SK-N-SH (cell line): ENCODE measurements around the gene RBM20. TPM values are rescaled to one million over a fixed set of nuclear protein-coding genes. Genes with fewer than 3 reads are reported as not detected.
A peak's percentile ranks its signal among the peaks of the same experiment; 100 is the strongest.

Experiments used
- CTCF ChIA-PET: fragments of 300-600, 350-600 bp; formaldehyde crosslinking; extraction: SDS; loops from one replicate; lab custom pipeline; 2021; lab: Yijun Ruan, JAX
- POLR2A ChIA-PET: fragments of 350-600 bp; sonication (Branson Sonifier 250); formaldehyde crosslinking; extraction: SDS; loops from one replicate; lab custom pipeline; 2020; ENCODE audit warnings: antibody characterized with exemption, inconsistent platforms; lab: Yijun Ruan, JAX
- DNase-seq: peaks from one replicate; pipeline ENCODE4 v3.0.0; 2012
- H2AFZ ChIP-seq: fragments of 200-600 bp; sonication (generic); 2 replicates; pipeline ENCODE4 v1.8.1; 2016; ENCODE audit warnings: antibody characterized with exemption, mild to moderate bottlenecking, low read depth
- H3F3A ChIP-seq: fragments of 200-600 bp; sonication (generic); replicated peaks from 2 replicates; pipeline ENCODE3; 2016; ENCODE audit warnings: antibody characterized with exemption, mild to moderate bottlenecking; ENCODE audit not compliant: insufficient read depth
- H3K27ac ChIP-seq, 2 experiments: fragments of 200-500 bp in 1 of 2; fragments of 200-600 bp in 1 of 2; sonication (Bioruptor generic) in 1 of 2; sonication (generic), shearing (Covaris generic) in 1 of 2; 2 replicates each; pipeline versions ENCODE4 v1.5.1 to v1.6.1; 2014 to 2016; ENCODE audit warnings: low read depth in 2 of 2, inconsistent platforms in 1 of 2, low read length in 1 of 2, mild to moderate bottlenecking in 1 of 2, mixed read lengths in 1 of 2
- H3K27me3 ChIP-seq: fragments of 200-600 bp; sonication (generic), shearing (Covaris generic); 2 replicates; pipeline ENCODE4 v1.6.1; 2016; ENCODE audit warnings: mixed run types; ENCODE audit not compliant: insufficient read depth
- H3K36me3 ChIP-seq, 2 experiments: fragments of 200-500 bp in 1 of 2; fragments of 200-600 bp in 1 of 2; sonication (Bioruptor generic) in 1 of 2; sonication (generic) in 1 of 2; replicated peaks in 1 of 2; 2 replicates each; pipeline versions ENCODE3 to v1.5.1; 2014 to 2016; ENCODE audit warnings: low read length in 1 of 2, mild to moderate bottlenecking in 1 of 2; ENCODE audit not compliant: insufficient read depth in 2 of 2, control insufficient read depth in 1 of 2
- H3K4me1 ChIP-seq, 2 experiments: fragments of 200-500 bp in 1 of 2; fragments of 200-600 bp in 1 of 2; sonication (Bioruptor generic) in 1 of 2; sonication (generic), shearing (Covaris generic) in 1 of 2; 2 replicates each; pipeline versions ENCODE4 v1.5.1 to v1.6.1; 2014 to 2016; ENCODE audit warnings: low read depth in 1 of 2, low read length in 1 of 2, mixed run types in 1 of 2; ENCODE audit not compliant: insufficient read depth in 2 of 2, control insufficient read depth in 1 of 2
- H3K4me2 ChIP-seq: fragments of 200-600 bp; sonication (generic), shearing (Covaris generic); 2 replicates; pipeline ENCODE4 v1.6.1; 2017; ENCODE audit warnings: mixed run types
- H3K4me3 ChIP-seq, 2 experiments: fragments of 200-500 bp in 1 of 2; fragments of 200-600 bp in 1 of 2; sonication (Bioruptor generic) in 1 of 2; sonication (generic), shearing (Covaris generic) in 1 of 2; 2 replicates each; pipeline versions ENCODE4 v1.5.1 to v1.8.1; 2014 to 2016; ENCODE audit warnings: low read depth in 2 of 2, inconsistent platforms in 1 of 2, low read length in 1 of 2, mild to moderate bottlenecking in 1 of 2, mixed read lengths in 1 of 2, moderate library complexity in 1 of 2
- H3K79me2 ChIP-seq: fragments of 200-600 bp; sonication (generic); 2 replicates; pipeline ENCODE4 v1.8.1; 2017; ENCODE audit warnings: mild to moderate bottlenecking; ENCODE audit not compliant: insufficient read depth
- H3K9ac ChIP-seq: fragments of 200-600 bp; sonication (generic); 2 replicates; pipeline ENCODE4 v1.6.1; 2017; ENCODE audit warnings: mixed run types
- H3K9me2 ChIP-seq: fragments of 200-600 bp; sonication (generic); 2 replicates; pipeline ENCODE4 v1.6.1; 2017; ENCODE audit warnings: mixed run types
- H3K9me3 ChIP-seq: fragments of 200-600 bp; sonication (generic); 2 replicates; pipeline ENCODE4 v1.6.1; 2017; ENCODE audit warnings: mixed run types, mild to moderate bottlenecking, moderate library complexity
- H4K20me1 ChIP-seq: fragments of 200-600 bp; sonication (generic); 2 replicates; pipeline ENCODE4 v1.6.1; 2017; ENCODE audit warnings: mild to moderate bottlenecking, mixed run types; ENCODE audit not compliant: insufficient read depth
- CHD2 ChIP-seq: fragments of 150-350 bp; IDR thresholded peaks from 2 replicates; pipeline ENCODE4 v1.6.1; 2018; ENCODE audit warnings: low read length; ENCODE audit not compliant: partially characterized antibody
- ELF1 ChIP-seq: IDR thresholded peaks from 2 replicates; pipeline ENCODE4 v1.4.0; 2012
- EP300 ChIP-seq, 2 experiments: IDR thresholded peaks; 2 replicates each; pipeline versions ENCODE4 v1.4.0 to v1.6.1; 2012; ENCODE audit warnings: borderline replicate concordance in 1 of 2, low read depth in 1 of 2, low read length in 1 of 2
- EZH2phosphoT487 ChIP-seq: fragments of 200-600 bp; sonication (generic); IDR thresholded peaks from 2 replicates; pipeline ENCODE4 v1.6.1; 2017; ENCODE audit warnings: low read depth, mixed run types, mild to moderate bottlenecking, antibody characterized with exemption, moderate library complexity, borderline replicate concordance
- FOSL2 ChIP-seq: IDR thresholded peaks from 2 replicates; pipeline ENCODE4 v1.4.0; 2012; ENCODE audit warnings: low read depth, mild to moderate bottlenecking, moderate library complexity, borderline replicate concordance
- FOXJ3 ChIP-seq: sonication (generic); formaldehyde crosslinking; IDR thresholded peaks from 2 replicates; pipeline ENCODE4 v1.5.1; 2020; ENCODE audit warnings: mild to moderate bottlenecking, missing genetic modification reagents
- FOXM1 ChIP-seq: IDR thresholded peaks from 2 replicates; pipeline ENCODE4 v1.4.0; 2012; ENCODE audit warnings: low read depth, mild to moderate bottlenecking
- GABPA ChIP-seq: IDR thresholded peaks from 2 replicates; pipeline ENCODE4 v1.4.0; 2012; ENCODE audit warnings: low read depth, mild to moderate bottlenecking
- GATA2 ChIP-seq: sonication (generic); formaldehyde crosslinking; IDR thresholded peaks from 2 replicates; pipeline ENCODE4 v1.5.0; 2020; ENCODE audit warnings: mild to moderate bottlenecking, missing genetic modification reagents
- IRF3 ChIP-seq: fragments of 150-350 bp; IDR thresholded peaks from 2 replicates; pipeline ENCODE4 v1.6.1; 2016; ENCODE audit warnings: mild to moderate bottlenecking, low read depth, low read length
- JUND ChIP-seq: IDR thresholded peaks from 2 replicates; pipeline ENCODE4 v1.4.0; 2012
- MAX ChIP-seq: IDR thresholded peaks from 2 replicates; pipeline ENCODE4 v1.4.0; 2012; ENCODE audit warnings: low read depth
- MEF2A ChIP-seq: IDR thresholded peaks from 2 replicates; pipeline ENCODE4 v1.4.0; 2012; ENCODE audit warnings: low read depth, borderline replicate concordance
- MXI1 ChIP-seq: IDR thresholded peaks from 2 replicates; pipeline ENCODE4 v1.6.1; 2012; ENCODE audit warnings: mild to moderate bottlenecking, low read depth, low read length, improper control_type of control experiment
- NFIC ChIP-seq: IDR thresholded peaks from 2 replicates; pipeline ENCODE4 v1.4.0; 2012; ENCODE audit warnings: borderline replicate concordance
- NRF1 ChIP-seq: IDR thresholded peaks from 2 replicates; pipeline ENCODE4 v1.6.1; 2012; ENCODE audit warnings: low read depth, mild to moderate bottlenecking, low read length
- RAD21 ChIP-seq: IDR thresholded peaks from 2 replicates; pipeline ENCODE4 v1.6.1; 2012; ENCODE audit warnings: mild to moderate bottlenecking, low read length
- RFX5 ChIP-seq: IDR thresholded peaks from 2 replicates; pipeline ENCODE4 v1.6.1; 2012; ENCODE audit warnings: mild to moderate bottlenecking, improper control_type of control experiment, low read length
- RXRA ChIP-seq: IDR thresholded peaks from 2 replicates; pipeline ENCODE4 v1.4.0; 2012; ENCODE audit warnings: low read depth, mild to moderate bottlenecking, borderline replicate concordance
- SIN3A ChIP-seq: IDR thresholded peaks from 2 replicates; pipeline ENCODE4 v1.6.1; 2012; ENCODE audit warnings: low read depth, mild to moderate bottlenecking, low read length, moderate library complexity, borderline replicate concordance
- SMC3 ChIP-seq: IDR thresholded peaks from 2 replicates; pipeline ENCODE4 v1.6.1; 2012; ENCODE audit warnings: low read depth, low read length, improper control_type of control experiment
- TAF1 ChIP-seq: IDR thresholded peaks from 2 replicates; pipeline ENCODE4 v1.6.1; 2012; ENCODE audit warnings: low read depth, mild to moderate bottlenecking, low read length, moderate library complexity, borderline replicate concordance
- TEAD4 ChIP-seq: IDR thresholded peaks from 2 replicates; pipeline ENCODE4 v1.4.0; 2012; ENCODE audit warnings: mild to moderate bottlenecking, borderline replicate concordance; ENCODE audit not compliant: insufficient read depth
- USF2 ChIP-seq: fragments of 150-350 bp; IDR thresholded peaks from 2 replicates; pipeline ENCODE4 v1.6.1; 2017; ENCODE audit warnings: antibody characterized with exemption, low read length, low read depth, borderline replicate concordance
- YY1 ChIP-seq: IDR thresholded peaks from 2 replicates; pipeline ENCODE4 v1.4.0; 2012; ENCODE audit warnings: low read depth, mild to moderate bottlenecking
- ZBTB33 ChIP-seq: IDR thresholded peaks from 2 replicates; pipeline ENCODE4 v1.4.0; 2012; ENCODE audit warnings: low read depth, borderline replicate concordance
- WGBS: methylation state at CpG from one replicate; pipeline ENCODE4 v1.1.6; 2017; ENCODE audit warnings: low lambda C conversion rate; 5-methylcytosine and 5-hydroxymethylcytosine counted together
- polyA plus RNA-seq, 3 experiments: library from polyadenylated mRNA; depleted of rRNA; stranded (reverse); fragments of >200 nt; gene quantifications; 2 replicates each; pipeline ENCODE4 v1.2.3, GENCODE V29; 2012
- TF ChIP-seq, protein P1 (sequence below): IDR thresholded peaks from 2 replicates; pipeline ENCODE4; 2012
- TF ChIP-seq, protein P2 (sequence below): fragments of 200-600 bp; sonication (generic); IDR thresholded peaks from 2 replicates; pipeline ENCODE4 v1.6.1; 2017; ENCODE audit warnings: antibody characterized with exemption, mild to moderate bottlenecking, moderate library complexity

Gene RBM20
- polyA plus RNA-seq, 1 of the 3 experiments (the other 2 are of a cell fraction): 0.64 TPM

GRCh38 chr10:110706690-110707098 lies 62.6 kb downstream of the RBM20 start:
- ChIA-PET CTCF (interaction anchor here (0.8 to 1.0 kb wide), 2 partner anchors 12 to 34 kb away, joined by 3 to 4 read pairs; no protein-coding TSS in a partner anchor), POLR2A (no interaction called here)
- H3K9me2 ChIP-seq: no peaks in the 10 kb centered on the region
- peaks cover 4% of the 10 kb centered on the region for H3F3A ChIP-seq
- no peaks in the 10 kb centered on the region for H4K20me1 ChIP-seq
- WGBS: 29% methylated on average over 5 of the region's 5 CpGs
- no peaks in the 10 kb centered on the region for H3K9me3 ChIP-seq
- H3K4me3 ChIP-seq: no peak overlapping the region
- H3K36me3 ChIP-seq: no peaks in the 10 kb centered on the region
- H2AFZ ChIP-seq: peak overlapping the region; percentile 47
- peaks cover 7 to 14% of the 10 kb centered on the region in 2 experiments; a peak in 2 of 4 replicates for H3K4me1 ChIP-seq
- no peaks in the 10 kb centered on the region for H3K79me2 ChIP-seq
- no peak overlapping the region for H3K9ac ChIP-seq
- H3K27ac ChIP-seq: peak overlapping the region; percentile 47 to 68; a peak in 3 of 4 replicates
- peak overlapping the region; percentile 56 for H3K4me2 ChIP-seq
- H3K27me3 ChIP-seq: no peaks in the 10 kb centered on the region
- no peak for DNase-seq
- no peak for TF ChIP-seq GABPA
- peak; percentile 22 for TF ChIP-seq JUND
- TF ChIP-seq GATA2 (CRISPR knock-in tag): no peak
- TF ChIP-seq, protein P1, sequence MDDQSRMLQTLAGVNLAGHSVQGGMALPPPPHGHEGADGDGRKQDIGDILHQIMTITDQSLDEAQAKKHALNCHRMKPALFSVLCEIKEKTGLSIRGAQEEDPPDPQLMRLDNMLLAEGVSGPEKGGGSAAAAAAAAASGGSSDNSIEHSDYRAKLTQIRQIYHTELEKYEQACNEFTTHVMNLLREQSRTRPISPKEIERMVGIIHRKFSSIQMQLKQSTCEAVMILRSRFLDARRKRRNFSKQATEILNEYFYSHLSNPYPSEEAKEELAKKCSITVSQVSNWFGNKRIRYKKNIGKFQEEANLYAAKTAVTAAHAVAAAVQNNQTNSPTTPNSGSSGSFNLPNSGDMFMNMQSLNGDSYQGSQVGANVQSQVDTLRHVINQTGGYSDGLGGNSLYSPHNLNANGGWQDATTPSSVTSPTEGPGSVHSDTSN: no peak
- TF ChIP-seq FOXJ3 (CRISPR knock-in tag): no peak
- TF ChIP-seq RFX5: no peak
- peak; percentile 89 for TF ChIP-seq MEF2A
- no peak for TF ChIP-seq SMC3
- TF ChIP-seq RXRA: no peak
- no peak for TF ChIP-seq RAD21
- TF ChIP-seq TAF1: no peak
- 0 out of 2 replicates have a peak, but pooled peaks have one; percentile 1 for TF ChIP-seq FOSL2
- no peak for TF ChIP-seq IRF3
- no peak for TF ChIP-seq FOXM1
- no peak for TF ChIP-seq CHD2
- no peak for TF ChIP-seq SIN3A
- TF ChIP-seq TEAD4: peak; percentile 68; the same call in 1 of the 2 replicates
- TF ChIP-seq EP300 (IDR thresholded peaks at IDR 0.05; ENCODE audit: borderline replicate concordance in 1 of 2, low read depth in 1 of 2, low read length in 1 of 2): no peak
- TF ChIP-seq, protein P2, sequence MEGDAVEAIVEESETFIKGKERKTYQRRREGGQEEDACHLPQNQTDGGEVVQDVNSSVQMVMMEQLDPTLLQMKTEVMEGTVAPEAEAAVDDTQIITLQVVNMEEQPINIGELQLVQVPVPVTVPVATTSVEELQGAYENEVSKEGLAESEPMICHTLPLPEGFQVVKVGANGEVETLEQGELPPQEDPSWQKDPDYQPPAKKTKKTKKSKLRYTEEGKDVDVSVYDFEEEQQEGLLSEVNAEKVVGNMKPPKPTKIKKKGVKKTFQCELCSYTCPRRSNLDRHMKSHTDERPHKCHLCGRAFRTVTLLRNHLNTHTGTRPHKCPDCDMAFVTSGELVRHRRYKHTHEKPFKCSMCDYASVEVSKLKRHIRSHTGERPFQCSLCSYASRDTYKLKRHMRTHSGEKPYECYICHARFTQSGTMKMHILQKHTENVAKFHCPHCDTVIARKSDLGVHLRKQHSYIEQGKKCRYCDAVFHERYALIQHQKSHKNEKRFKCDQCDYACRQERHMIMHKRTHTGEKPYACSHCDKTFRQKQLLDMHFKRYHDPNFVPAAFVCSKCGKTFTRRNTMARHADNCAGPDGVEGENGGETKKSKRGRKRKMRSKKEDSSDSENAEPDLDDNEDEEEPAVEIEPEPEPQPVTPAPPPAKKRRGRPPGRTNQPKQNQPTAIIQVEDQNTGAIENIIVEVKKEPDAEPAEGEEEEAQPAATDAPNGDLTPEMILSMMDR: no peak
- no peak for TF ChIP-seq ZBTB33
- no peak for TF ChIP-seq ELF1
- no peak for TF ChIP-seq YY1
- no peak for TF ChIP-seq MAX
- TF ChIP-seq NRF1: no peak
- TF ChIP-seq MXI1: no peak
- no peak for TF ChIP-seq USF2
- TF ChIP-seq EZH2phosphoT487: no peak
- TF ChIP-seq NFIC: peak; percentile 34; the same call in 1 of the 2 replicates
